HG03460 (cell line): ENCODE results near the gene TEDC1.

Source experiments
- ATAC-seq: cut with Tn5 transposase; IDR thresholded peaks from one replicate; pipeline ENCODE4 v1.9.1; 2021; ENCODE audit not compliant: unreplicated experiment

The TEDC1 gene, protein sequence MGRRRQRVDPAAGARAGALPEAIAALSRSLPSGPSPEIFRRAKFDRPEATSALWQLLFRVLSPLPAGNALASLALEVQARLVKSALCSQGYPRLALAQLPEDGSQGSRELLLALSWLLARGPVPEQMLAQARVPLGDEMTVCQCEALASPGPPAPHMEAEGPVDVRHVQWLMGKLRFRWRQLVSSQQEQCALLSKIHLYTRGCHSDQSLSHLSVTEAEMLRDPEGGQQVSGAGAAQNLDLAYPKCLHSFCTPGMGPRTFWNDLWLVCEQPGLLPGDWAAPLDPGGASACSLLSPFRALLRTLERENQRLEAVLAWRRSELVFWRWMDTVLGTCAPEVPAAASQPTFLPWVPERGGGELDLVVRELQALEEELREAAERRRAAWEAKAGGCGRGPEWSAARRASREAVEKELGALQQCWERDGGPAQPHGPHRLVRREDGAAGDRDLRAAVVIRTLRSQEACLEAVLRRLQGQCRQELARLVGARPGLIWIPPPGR

DNA sequence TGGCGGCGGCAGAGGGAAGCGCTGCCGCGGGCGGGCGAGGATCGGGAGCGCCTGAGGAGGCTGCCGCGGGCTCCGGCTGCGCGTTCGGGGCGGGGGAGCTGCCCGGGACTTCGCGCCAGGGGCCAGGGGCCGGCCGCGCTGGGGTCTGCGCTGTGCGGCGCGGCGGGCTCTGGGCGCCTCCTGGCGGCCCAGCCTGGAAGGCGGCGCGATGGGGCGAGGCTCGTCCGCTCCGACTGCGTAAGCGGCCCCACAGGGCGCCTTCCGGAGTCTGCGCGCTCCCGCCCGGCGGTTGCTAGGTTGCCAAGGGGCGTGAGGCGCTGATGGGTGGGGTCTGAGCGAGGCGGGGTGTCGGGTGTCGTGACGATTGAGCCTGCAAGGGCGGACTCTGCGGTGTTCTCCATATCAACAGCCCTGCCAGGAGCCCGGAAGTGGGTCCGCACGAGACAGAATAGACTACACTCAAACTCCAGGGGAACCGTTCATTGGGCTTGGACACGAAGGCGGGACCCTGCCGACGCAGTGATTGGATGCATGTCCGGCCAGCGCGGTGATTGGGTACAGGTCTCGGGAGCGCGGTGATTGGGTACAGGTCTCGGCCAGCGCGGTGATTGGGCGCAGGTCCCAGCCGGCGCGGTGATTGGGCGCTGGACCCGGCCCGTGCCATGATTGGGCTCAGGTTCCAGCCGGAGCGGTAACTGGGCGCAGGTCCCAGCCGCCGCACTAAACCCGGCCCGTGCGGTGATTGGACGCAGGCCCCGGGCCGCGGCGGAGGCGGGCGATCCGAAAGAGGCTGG is at the start of gene TEDC1:
Gene TEDC1 (plus strand): TSS at position 675 of the 794 bp plus-strand sequence. CDS start 130 bp downstream, outside the sequence.
- peak; percentile 66 for ATAC-seq

DNA sequence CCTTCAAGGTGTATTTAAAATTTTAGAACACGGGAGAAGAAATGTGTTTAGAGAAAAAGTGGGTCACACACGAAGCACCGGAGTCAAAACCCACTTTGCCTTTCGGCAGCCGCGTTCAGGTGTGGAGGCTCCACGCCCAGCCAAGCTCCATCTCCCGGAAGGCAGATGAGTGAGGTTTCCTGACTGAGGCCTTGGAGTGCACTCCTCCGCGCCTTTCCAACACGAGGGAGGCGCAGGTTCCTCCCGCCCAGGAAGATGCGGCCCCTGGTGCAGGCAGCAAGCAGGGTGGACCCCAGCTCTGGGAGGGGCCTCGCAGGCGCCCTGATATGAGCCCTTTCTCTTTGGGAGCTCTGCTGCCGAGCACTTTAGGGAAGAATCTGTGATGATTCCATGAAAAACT is 48.9 kb upstream of the TEDC1 start:
- ATAC-seq, result no peak

DNA sequence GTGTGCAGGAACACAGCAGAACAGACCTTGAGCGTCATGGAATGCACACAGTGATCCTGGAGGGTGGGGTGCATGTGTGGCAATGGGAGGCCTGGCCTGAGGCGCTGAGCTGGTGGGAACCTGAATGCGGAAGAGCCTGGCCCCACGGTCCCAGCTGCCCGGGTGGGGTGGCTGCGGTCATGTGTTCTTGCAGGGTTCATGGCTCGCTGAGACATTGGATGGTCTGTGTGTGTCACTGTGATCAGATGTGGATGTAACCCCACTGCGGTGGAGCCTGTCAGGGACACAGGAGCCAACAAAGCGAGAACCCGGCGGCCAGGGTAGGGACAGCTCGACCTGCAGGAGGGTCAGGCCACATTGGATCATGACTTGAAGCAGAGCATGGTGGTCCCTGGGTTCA is 48.2 kb upstream of the TEDC1 start:
- ATAC-seq, result no peak

DNA sequence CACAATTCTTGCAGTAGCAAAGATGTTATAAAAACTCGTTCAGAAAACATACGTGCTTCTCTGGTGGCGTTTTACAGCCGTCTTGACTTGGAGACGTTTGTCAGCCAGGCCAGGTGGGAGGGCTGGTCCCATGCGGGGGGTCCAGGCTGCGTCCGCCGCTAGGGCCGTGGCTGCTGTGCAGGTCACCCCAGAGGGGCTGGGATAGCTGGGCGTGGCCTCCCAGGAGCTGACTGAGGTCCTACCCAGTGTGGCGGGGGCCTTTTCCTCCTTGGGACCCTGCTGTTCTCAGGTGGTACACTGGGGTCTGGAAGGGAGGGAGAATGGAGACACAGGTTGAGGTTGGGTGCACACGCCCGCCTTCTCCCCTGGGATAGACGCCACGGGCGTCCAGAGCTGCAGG is 46.2 kb upstream of the TEDC1 start:
- no peak for ATAC-seq

DNA sequence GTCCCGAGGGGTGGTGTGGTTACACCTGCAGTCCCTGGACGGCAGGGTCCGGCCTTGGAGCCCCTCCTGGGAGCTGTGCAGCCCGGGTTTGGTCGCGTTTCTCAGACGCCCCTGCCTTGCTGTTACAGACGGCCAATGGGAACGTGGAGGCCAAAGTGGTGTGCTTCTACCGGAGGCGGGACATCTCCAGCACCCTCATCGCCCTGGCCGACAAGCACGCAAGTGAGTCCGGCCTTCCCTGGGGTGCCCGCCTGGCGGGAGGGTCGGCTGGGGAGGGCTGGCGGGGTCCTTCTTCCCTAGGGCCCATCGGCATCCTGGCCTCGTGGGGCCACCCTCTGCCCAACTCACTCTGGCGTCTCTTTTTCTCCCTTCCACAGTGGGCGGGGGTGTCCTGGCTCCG is 45.8 kb upstream of the TEDC1 start:
- no peak for ATAC-seq

DNA sequence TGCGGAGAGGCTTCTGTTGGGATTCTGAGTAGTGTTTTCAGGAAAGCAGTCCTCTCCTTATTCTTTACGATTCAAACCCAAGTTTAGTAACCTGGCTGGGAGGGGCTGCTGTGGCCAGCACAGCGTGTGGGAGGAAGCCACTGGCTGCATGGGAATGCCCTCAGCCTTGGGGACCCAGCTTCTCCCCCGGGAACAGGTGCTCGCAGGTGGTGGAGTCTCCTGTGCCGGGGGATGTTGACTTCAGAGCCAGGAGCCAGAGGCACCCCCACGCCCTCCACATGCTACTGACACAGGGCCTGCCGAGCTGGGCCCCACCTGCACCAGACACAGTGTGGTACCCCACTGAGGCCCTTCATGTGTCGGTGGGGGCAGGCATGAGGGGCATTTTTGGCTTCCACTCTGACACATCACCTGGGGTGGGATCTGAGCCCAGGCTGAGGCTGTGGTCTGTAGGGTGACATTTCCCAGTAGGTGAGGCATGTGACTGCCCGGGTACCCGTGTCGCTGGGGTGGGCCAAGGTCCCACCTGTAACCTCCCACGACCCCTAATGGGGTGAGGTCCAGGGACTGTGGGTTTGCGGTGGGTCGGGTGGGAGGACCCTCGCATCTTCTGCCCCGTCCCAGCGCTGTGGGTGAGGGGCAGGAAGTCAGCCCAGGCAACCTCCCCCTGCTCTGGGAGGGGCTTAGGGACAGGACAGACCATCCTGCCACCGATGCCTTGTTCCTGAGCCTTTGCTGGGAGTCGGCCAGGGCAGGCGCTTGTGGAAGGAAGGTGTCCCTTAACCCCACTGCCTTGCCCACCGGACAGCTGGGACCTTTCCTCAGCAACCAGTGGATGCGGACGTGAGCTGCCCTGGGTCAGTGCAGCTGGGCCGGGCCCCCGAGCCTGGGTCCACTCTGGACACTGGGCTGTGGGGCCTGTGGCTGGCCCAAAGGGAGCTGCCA is 44.9 kb upstream of the TEDC1 start:
- ATAC-seq, result no peak

DNA sequence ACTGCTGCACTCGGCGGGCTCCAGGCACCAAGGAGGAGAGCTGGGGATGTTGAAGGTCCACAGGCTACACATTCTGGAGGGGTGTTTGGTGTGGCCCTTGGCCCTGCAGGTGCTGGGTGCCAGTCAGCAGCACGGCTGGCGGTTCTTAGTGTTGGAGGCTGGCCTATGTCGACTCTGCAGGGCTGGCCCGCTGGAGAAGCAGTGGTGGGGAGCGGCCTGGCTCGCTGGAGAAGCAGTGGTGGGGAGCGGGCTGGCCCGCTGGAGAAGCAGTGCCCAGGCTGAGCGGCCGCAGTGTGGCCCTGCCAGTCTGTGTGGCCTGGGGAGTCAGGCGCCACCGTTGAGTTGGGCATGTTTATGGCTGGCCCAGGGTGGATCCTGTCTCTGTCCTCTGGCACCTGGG is 44.1 kb upstream of the TEDC1 start:
- no peak for ATAC-seq

DNA sequence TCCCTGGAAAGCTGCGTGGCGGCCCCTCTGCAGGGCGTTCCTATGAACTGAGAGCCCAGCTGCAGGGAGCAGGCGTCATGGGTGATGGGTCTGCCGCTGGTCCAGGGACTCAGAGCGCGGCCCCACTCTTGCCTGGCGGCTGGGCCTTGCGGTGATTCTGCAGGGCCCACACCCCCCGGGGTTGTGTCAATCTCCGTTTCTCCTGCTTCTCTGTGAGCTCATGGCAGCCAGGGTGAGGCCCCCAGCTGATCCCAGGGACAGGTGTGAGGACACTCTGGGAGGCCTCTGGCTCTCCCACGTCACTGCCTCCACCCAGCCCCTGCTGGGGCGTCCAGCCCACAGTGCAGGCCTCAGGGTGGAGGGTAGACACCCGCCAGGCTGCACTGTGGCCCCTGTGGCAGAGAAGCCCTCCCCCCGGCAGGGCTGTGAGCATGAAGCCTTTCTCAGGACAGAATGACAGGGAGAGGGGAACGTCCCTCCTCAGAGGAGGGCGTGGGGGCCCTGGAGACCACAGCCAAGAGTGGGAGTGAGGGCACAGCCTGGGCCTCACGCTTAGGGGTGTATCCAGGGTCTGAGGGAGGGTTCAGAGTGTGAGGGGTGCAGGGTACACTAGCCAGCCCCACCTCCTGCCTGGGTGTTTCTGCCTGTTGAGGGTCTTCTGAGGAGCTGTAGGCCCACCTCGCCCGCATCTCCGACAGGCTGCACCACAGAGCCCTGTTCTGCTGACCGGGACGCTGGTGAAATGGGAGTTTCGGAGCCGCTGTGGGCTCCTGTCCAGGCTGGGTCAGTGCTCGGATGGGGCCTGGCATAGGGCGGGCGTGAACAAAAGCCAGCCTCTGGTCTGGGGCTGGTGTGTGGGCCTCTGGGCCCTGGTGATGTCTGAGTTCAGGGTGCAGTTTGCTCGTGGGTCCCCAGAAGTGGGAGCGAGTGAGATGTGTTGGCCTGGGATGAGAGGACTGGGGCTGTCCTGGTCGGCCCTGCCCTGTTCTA is 43.1 kb upstream of the TEDC1 start:
- ATAC-seq, result no peak

DNA sequence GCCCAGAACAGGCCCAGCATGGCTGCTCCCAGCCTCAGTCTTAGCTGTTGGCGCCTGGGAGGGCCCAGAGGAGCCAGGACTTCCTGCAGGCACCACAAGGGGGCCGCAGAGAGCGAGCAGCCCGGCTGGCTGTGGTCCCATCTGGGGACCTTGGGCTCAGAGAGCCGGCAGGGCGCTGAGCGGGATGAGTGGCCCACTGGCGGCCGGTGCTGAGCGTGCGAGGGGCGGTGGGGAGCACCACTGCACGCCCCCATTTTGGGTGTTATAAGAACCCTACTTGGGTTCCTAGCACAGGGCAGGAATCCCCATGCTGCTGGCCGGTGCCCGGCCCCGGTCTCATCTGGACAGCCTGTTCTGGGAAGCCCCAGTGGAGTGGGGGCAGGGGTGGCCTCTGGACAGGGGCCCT is 42.3 kb upstream of the TEDC1 start:
- ATAC-seq, result no peak

DNA sequence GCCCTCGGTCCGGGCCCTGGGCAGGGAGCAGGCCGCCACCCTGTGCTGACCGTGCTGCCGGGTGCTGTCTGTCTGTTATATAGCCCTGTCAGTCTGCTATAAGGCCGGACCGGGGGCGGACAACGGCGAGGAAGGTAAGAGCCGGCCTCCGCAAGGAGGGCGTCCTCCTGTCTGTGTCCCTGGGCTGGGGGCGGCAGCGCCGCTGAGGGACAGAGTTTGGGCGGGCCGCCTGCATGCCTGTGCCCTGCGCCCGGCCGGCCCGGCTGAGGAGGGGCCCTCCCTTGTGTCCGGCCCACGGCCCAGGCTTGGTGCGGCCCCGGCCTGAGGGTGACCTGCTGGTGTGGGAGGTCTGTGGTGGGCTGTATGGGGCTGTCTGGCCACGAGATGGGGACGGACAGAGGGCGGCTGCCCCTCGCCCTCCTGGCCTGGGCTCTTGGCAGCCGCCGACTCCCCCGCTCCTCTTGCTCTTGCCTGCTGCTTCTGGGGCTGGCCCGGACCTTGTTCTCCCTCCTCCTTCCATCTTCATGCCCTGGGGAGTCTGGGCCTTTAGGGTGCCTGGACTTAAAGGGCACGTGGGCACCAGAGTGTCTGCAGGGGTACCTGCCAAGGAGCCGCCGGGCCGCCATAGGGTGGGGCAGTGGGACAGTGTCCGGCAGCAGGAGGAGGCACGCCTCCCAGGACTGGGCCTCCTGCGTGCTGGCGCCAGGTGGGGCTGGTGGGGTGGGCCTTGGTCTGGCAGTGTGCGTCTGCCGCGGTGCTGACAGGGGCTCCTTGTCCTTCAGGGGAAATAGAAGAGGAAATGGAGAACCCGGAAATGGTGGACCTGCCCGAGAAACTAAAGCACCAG is 41.5 kb upstream of the TEDC1 start:
- ATAC-seq, result no peak

DNA sequence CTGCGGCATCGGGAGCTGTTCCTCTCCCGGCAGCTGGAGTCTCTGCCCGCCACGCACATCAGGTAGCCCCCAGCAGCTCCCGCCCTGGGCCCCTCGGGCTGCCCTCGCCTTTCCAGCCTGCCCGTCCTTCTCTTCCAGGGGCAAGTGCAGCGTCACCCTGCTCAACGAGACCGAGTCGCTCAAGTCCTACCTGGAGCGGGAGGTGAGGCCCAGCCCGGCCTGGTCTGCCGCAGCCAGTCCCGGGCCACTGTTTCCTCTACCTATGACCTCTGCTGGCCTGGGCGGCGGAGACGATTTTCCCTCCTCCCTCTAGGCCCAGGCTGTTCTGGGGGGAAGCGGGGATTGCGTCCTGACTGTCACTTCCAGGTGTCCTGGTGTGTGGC is 40.9 kb upstream of the TEDC1 start:
- ATAC-seq, result no peak

DNA sequence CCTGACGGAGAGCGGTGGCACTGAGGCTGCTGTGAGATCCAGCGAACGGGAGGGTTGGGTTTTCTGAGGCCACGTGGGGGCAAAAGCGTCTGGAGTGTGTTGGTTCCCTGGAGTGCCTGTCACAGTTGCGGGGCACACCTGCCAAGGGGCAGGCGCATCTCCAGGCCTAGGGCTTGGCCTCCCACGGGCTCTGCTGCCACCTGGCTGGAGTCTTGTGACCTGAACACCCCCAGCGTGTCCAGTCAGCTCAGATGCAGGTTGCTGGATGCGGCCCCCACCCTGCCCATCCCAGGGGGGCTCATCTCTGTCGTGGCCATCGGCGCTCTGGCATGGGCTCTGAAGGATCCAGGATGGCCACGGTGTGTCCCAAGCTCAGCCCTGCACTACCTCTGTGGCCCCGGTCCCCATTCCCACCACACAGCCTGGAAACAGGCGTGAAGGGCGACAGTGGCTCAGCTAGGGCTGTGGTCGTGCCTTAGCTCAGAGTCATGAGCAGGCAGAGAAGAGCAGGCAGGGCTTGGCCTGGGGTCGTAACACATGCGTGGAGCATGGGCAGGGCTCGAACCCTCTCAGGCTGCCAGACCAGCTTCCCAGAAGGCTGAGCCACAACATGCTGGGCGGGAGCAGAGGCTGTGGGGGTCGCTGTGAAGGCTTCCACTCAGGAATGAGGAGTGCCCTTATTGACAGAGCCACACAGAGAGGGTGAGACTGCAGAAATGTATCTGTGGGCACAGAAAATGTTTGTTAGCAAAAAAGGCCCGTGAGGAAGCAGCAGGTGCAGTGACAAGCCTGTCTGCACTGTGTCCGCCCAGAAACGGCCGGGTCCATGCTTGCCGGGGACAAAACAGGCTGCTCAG is 40.0 kb upstream of the TEDC1 start:
- ATAC-seq, result no peak

DNA sequence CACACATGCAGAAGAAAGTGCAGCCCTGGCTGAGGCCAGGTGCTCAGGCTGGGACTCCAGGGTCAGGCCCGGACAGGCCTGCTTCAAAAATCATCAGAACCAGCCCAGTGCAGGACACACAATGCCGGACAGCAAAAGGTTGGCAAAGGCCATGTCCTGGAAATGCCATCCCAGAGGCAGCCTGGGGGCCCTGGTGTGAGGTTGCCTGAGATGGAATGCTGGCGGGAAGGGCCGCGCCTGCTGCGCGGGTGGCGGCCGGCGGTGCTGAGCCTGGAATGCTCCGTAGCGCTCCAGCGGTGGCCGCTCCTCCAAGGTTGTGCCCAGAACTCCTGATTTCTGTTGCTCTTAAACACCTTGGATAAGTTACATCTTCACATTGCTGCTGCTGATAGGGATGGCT is 38.1 kb upstream of the TEDC1 start:
- no peak for ATAC-seq

DNA sequence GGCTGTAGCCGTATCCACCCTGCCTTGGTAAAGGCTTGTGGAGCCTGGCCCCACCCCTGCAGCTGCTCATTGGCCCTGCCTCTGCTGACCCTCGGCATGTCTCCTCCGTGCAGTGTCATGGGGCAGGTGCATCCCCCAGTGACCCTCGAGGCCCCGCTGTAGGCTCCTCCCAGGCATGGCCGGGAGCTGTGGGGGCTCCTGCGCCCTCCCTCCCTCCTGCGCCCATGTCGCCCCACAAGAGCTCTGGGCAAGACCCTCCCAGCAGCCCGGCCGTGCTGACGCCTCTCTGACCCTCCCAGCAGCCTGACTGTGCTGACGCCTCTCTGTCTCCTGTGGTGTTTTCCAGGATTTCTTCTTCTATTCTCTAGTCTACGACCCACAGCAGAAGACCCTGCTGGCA is 37.2 kb upstream of the TEDC1 start:
- no peak for ATAC-seq

DNA sequence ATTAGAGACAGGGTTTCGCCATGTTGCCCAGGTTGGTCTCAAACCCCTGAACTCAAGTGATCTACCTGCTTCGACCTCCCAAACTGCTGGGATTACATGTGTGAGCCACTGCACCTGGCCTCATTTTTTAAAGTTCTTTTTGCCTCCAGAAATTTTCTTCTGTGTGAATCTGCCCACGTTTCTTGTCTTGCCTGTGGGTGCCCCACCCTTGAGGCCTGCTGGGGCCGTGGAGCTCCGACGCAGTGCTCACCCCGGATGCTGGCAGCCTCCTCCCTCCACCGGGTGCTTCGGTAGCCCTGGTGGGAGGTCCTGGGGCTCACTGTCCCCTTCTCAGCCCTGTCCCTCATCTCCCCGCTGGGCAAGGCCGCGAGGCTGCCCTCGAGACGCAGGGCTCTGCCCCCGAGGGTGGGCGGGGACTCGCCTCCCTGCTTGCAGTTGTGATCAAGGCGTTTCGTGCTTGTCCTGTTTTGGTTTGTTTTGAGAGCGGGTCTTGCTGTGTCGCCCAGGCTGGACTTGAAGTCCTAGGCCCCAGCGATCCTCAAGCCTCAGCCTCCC is 35.9 kb upstream of the TEDC1 start:
- no peak for ATAC-seq

DNA sequence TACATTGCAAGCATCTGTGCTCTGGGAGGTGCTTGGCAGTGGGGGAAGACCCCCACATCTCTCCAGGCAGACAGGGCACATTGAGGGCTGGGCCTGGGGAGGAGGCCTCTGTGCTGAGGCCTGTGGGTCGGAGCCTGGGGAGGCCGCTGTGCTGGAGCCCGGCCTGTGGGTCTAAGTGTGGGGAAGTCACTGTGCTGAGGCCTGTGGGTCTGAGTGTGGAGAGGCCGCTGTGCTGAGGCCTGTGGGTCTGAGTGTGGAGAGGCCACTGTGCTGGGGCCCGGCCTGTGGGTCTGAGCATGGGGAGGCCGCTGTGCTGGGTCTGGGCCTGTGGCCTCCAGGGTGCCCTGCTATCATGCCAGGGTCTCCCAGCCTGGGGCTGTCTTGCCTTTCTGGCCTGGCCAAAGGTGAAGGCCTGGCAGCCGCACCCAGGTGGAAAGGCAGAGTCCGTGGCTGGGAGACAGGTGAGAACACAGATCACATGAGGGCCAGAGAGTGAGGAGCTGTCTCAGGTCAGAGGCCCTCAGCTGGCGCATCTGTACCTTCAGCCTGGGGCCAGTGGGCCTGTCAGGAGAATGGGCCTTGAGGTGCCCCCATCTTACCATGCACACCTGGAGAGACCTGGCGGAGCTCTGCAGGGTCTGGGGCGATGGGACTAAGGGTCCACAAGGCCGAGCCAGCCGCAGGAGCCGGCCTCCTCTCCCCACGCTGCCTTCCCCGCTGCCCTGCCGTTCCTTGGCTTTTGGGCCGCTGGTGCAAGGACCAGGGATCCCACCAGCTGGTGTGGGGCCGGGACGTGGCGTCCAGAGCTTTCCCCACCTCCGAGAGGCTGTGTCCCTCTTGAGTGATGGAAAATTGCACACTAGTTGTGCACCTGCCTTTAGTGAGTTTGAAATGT is 35.0 kb upstream of the TEDC1 start:
- ATAC-seq, result no peak
